Neural progenitor cell (in vitro differentiated cells): Measurements from ENCODE around the gene PA2G4. TPM values are rescaled to one million over a fixed set of nuclear protein-coding genes. Genes with fewer than 3 reads are reported as not detected.

Source experiments
- DNase-seq: peaks from one replicate; pipeline ENCODE4 v3.0.0-alpha.2; 2016; ENCODE audit warnings: low spot score
- H2AFZ ChIP-seq: fragments of 200-600 bp; sonication (generic); replicated peaks from 2 replicates; pipeline ENCODE4 v1.6.1; 2016; ENCODE audit warnings: antibody characterized with exemption
- H3F3A ChIP-seq: fragments of 200-600 bp; sonication (generic); 2 replicates; pipeline ENCODE4 v1.6.1; 2016; ENCODE audit warnings: antibody characterized with exemption, low read depth
- H3K27ac ChIP-seq: fragments of 200-600 bp; sonication (generic); 2 replicates; pipeline ENCODE4 v1.5.1; 2016; ENCODE audit warnings: mild to moderate bottlenecking
- H3K27me3 ChIP-seq: fragments of 200-600 bp; sonication (generic); 2 replicates; pipeline ENCODE4 v1.6.1; 2016; ENCODE audit warnings: mild to moderate bottlenecking, moderate library complexity
- H3K36me3 ChIP-seq: fragments of 200-600 bp; sonication (generic); 2 replicates; pipeline ENCODE4 v1.5.1; 2016
- H3K4me1 ChIP-seq: fragments of 200-600 bp; sonication (generic); 2 replicates; pipeline ENCODE4 v1.6.1; 2016; ENCODE audit warnings: mixed run types
- H3K4me2 ChIP-seq: fragments of 200-600 bp; sonication (generic); 2 replicates; pipeline ENCODE4 v1.6.1; 2016
- H3K4me3 ChIP-seq: fragments of 200-600 bp; sonication (generic); 2 replicates; pipeline ENCODE4 v1.5.1; 2016
- H3K79me2 ChIP-seq: fragments of 200-600 bp; sonication (generic); 2 replicates; pipeline ENCODE4 v1.6.1; 2016; ENCODE audit warnings: low read depth
- H3K9ac ChIP-seq: fragments of 200-600 bp; sonication (generic); 2 replicates; pipeline ENCODE4 v1.6.1; 2016
- H3K9me3 ChIP-seq: fragments of 200-600 bp; sonication (generic); 2 replicates; pipeline ENCODE4 v1.5.1; 2016; ENCODE audit warnings: low read depth
- H4K20me1 ChIP-seq: fragments of 200-600 bp; sonication (generic); 2 replicates; pipeline ENCODE4 v1.6.1; 2016; ENCODE audit warnings: low read depth
- H3K27ac Mint-ChIP-seq: 3 replicates; pipeline ENCODE4 v1.8.0; 2021; ENCODE audit warnings: mixed read lengths
- H3K27me3 Mint-ChIP-seq: 2 replicates; pipeline ENCODE4 v1.8.0; 2022; ENCODE audit warnings: low read depth, mild to moderate bottlenecking, inconsistent platforms, moderate library complexity, mixed read lengths; ENCODE audit not compliant: insufficient read depth
- H3K36me3 Mint-ChIP-seq: 3 replicates; pipeline ENCODE4 v1.8.0; 2021; ENCODE audit warnings: mixed read lengths
- H3K4me1 Mint-ChIP-seq: 3 replicates; pipeline ENCODE4 v1.8.0; 2021; ENCODE audit warnings: mixed read lengths
- H3K4me3 Mint-ChIP-seq: 3 replicates; pipeline ENCODE4 v1.8.0; 2021; ENCODE audit warnings: mild to moderate bottlenecking, moderate library complexity, mixed read lengths
- H3K9me3 Mint-ChIP-seq: 3 replicates; pipeline ENCODE4 v1.8.0; 2020; ENCODE audit warnings: mixed read lengths
- EZH2 ChIP-seq: fragments of 200-600 bp; sonication (generic); IDR thresholded peaks from 2 replicates; pipeline ENCODE4 v1.6.1; 2017; ENCODE audit warnings: antibody characterized with exemption, mild to moderate bottlenecking, moderate library complexity
- EZH2phosphoT487 ChIP-seq: fragments of 200-600 bp; sonication (generic); IDR thresholded peaks from 2 replicates; pipeline ENCODE4 v1.6.1; 2017; ENCODE audit warnings: antibody characterized with exemption
- total RNA-seq: library from RNA; depleted of rRNA; stranded (reverse); fragments of >200 nt; gene quantifications from 2 replicates; pipeline ENCODE4 v1.2.3, GENCODE V29; 2015; ENCODE audit warnings: low replicate concordance
- TF ChIP-seq, protein P1 (sequence below): fragments of 200-600 bp; sonication (generic); IDR thresholded peaks from 2 replicates; pipeline ENCODE4 v1.5.1; 2017; ENCODE audit warnings: antibody characterized with exemption, mild to moderate bottlenecking

The PA2G4 gene
- total RNA-seq, 1 donor from 2014 or later = 242 TPM

DNA sequence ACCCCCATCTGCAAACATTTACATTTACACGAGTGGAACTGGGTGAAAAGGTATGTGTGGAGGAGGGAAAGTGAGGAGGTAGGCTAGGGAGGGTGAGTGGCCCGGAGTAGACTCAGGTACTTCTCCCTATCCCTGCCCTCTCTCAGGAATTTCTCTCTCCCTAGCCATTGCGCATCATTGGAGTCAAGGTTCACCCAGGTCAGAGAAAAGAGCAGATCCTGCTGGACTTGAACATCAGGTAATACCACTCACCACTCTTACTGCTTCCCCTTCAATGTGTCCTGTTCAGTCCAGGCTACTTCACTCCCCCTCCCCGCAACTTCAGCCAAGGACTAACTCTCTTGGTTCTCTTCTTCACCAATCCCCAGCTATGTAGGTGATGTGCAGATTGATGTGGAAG is 26.5 kb downstream of the PA2G4 start:
- Histone ChIP-seq H3K27me3 (no peaks in the 10 kb centered on the region), H3K36me3 (peaks cover 8% of the 10 kb centered on the region), H3F3A (peaks cover 23% of the 10 kb centered on the region), H2AFZ (no peak overlapping the region), H3K4me3 (no peak overlapping the region), H3K27ac (no peak overlapping the region), H4K20me1 (peaks cover 16% of the 10 kb centered on the region), H3K79me2 (peaks cover 33% of the 10 kb centered on the region), H3K9me3 (no peaks in the 10 kb centered on the region), H3K4me1 (peaks cover 18% of the 10 kb centered on the region), H3K4me2 (no peak overlapping the region), H3K9ac (no peak overlapping the region)
- TF ChIP-seq, protein P1, sequence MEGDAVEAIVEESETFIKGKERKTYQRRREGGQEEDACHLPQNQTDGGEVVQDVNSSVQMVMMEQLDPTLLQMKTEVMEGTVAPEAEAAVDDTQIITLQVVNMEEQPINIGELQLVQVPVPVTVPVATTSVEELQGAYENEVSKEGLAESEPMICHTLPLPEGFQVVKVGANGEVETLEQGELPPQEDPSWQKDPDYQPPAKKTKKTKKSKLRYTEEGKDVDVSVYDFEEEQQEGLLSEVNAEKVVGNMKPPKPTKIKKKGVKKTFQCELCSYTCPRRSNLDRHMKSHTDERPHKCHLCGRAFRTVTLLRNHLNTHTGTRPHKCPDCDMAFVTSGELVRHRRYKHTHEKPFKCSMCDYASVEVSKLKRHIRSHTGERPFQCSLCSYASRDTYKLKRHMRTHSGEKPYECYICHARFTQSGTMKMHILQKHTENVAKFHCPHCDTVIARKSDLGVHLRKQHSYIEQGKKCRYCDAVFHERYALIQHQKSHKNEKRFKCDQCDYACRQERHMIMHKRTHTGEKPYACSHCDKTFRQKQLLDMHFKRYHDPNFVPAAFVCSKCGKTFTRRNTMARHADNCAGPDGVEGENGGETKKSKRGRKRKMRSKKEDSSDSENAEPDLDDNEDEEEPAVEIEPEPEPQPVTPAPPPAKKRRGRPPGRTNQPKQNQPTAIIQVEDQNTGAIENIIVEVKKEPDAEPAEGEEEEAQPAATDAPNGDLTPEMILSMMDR = no peak
- no peak for TF ChIP-seq EZH2
- TF ChIP-seq EZH2phosphoT487 = no peak
- Mint-ChIP-seq H3K4me1 (peaks cover 35% of the 10 kb centered on the region), H3K4me3 (peak overlapping the region; percentile 99), H3K9me3 (no peaks in the 10 kb centered on the region), H3K36me3 (peaks cover 39% of the 10 kb centered on the region), H3K27ac (no peak overlapping the region), H3K27me3 (peaks cover 14% of the 10 kb centered on the region)
- DNase-seq = no peak

DNA sequence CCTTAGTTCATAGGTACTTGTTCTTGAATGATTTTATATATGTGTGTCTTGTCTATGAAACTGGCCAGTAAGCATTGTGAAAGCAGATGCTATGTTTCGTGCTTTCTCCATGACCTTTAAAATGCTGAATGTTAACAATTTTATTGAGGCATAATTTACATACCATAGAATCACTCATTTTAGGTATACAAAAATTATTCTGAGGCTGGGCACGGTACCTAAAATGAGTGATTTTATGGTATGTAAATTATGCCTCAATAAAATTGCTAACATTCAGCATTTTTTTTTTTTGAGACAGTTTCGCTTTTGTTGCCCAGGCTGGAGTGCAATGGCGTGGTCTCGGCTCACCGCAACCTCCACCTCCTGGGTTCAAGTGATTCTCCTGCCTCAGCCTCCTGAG is 30.5 kb downstream of the PA2G4 start:
- H3K27me3 ChIP-seq = no peaks in the 10 kb centered on the region

DNA sequence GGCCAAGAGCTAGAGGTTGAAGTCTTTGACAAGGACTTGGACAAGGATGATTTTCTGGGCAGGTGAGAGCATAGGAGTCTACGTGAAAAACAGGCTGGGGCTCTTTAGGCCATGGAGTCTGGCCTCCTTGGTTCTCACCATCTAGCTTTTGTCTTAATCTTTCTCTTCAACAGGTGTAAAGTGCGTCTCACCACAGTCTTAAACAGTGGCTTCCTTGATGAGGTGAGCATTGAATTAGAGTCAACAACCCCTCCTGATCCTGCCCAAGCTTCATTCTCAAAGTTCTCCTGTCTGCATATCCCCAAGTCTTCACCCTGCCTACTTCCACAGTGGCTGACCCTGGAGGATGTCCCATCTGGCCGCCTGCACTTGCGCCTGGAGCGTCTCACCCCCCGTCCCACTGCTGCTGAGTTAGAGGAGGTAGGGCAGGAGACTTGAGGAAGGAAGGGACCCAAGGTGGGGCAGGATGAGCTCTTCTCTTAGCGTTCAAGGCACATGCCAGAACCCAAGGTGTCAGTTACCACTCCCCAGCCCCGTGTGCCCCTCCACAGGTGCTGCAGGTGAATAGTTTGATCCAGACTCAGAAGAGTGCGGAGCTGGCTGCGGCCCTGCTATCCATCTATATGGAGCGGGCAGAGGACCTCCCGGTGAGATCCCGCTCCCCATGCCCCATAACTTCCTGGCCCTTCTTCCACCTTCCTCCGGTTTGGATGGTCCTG is 33.7 kb downstream of the PA2G4 start:
- Histone ChIP-seq H3K27ac (no peak overlapping the region), H3K9ac (no peak overlapping the region), H3K27me3 (no peaks in the 10 kb centered on the region), H3K4me3 (no peak overlapping the region), H3K9me3 (no peaks in the 10 kb centered on the region), H3K36me3 (peaks cover 19% of the 10 kb centered on the region), H3F3A (no peaks in the 10 kb centered on the region), H3K79me2 (no peaks in the 10 kb centered on the region), H2AFZ (no peak overlapping the region), H3K4me1 (no peaks in the 10 kb centered on the region), H4K20me1 (no peaks in the 10 kb centered on the region), H3K4me2 (no peak overlapping the region)
- Mint-ChIP-seq H3K4me1 (peaks cover 3% of the 10 kb centered on the region), H3K27ac (no peak overlapping the region), H3K9me3 (no peaks in the 10 kb centered on the region), H3K4me3 (peak overlapping the region; percentile 17), H3K27me3 (peaks cover 17% of the 10 kb centered on the region), H3K36me3 (peaks cover 55% of the 10 kb centered on the region)
- DNase-seq = no peak
- TF ChIP-seq EZH2 (no peak), EZH2phosphoT487 (no peak)
- TF ChIP-seq, protein P1 = no peak

More for the DNA sequence above, 30.5 kb downstream of the PA2G4 start:
- Histone ChIP-seq H3K9me3 (no peaks in the 10 kb centered on the region), H3K4me3 (no peak overlapping the region), H2AFZ (no peak overlapping the region), H3K79me2 (peaks cover 13% of the 10 kb centered on the region), H3K27ac (no peak overlapping the region), H3F3A (no peaks in the 10 kb centered on the region), H3K36me3 (peaks cover 11% of the 10 kb centered on the region), H3K9ac (no peak overlapping the region), H3K4me1 (peaks cover 1% of the 10 kb centered on the region), H3K4me2 (no peak overlapping the region), H4K20me1 (peaks cover 8% of the 10 kb centered on the region)
- no peak for DNase-seq
- Mint-ChIP-seq H3K27ac (no peak overlapping the region), H3K4me1 (peaks cover 12% of the 10 kb centered on the region), H3K9me3 (no peaks in the 10 kb centered on the region), H3K4me3 (no peak overlapping the region), H3K36me3 (peaks cover 64% of the 10 kb centered on the region), H3K27me3 (peaks cover 18% of the 10 kb centered on the region)
- TF ChIP-seq EZH2phosphoT487 (no peak), EZH2 (no peak)
- TF ChIP-seq, protein P1 = no peak
